HUDEP-2 (cell line): ENCODE results near the gene AZGP1.
"Not testable (repeated sequence)": the region's sequence is repeated elsewhere in the genome, so short reads cannot be mapped to it uniquely, and the experiment has no call there.

Experiments
- DNase-seq, 76 experiments: peaks; one replicate each; lab custom pipeline; 2025; ENCODE audit not compliant: unreplicated experiment in 76 of 76; lab: John Stamatoyannopoulos, UW

The AZGP1 gene

DNA sequence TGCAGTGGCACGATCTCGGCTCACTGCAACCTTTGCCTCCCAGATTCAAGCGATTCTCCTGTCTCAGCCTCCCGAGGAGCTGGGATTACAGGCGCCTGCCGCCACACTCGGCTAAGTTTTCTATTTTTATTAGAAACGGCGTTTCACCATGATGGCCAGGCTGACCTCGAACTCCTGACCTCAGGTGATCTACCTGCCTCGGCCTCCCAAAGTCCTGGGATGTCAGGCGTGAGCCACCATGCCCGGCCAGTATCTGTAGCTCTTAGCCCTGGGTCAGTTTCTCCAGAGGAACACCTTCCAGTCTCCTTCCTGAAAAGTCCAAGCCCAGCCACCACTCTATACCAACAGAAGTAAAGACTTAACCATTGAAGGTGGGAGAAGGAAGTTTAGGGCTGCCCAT is 24.4 kb upstream of the AZGP1 start:
- DNase-seq: no peak

DNA sequence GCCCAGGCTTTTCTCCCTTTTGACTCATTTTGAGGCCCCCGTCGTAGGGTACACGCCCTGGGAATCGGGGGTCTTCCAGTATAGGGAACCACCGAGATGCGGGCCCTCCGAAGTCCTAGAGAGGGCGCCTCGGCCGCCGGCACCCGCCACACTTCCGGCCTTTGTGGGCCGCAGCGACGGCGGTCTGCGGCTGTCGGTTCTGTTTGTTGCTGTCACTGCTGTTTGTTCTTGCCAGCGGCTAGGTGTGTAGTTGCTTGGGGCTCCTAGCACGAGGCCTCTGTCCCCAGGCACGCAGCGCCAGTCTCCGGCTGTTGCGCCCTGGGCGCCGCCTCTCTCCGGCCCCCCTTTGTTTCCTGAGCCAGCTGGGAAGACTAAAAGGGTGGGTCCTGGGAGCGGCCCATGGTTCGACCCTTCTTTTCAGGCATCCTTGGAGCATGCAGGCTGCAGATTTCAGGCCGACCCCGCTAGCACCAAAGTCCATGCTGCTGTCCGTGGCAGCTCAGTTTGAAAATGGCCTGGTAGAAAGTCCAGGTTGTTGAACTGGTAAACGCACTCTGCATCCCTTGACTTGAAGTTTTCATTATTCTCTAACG is 21.8 kb upstream of the AZGP1 start:
- DNase-seq: no peak

DNA sequence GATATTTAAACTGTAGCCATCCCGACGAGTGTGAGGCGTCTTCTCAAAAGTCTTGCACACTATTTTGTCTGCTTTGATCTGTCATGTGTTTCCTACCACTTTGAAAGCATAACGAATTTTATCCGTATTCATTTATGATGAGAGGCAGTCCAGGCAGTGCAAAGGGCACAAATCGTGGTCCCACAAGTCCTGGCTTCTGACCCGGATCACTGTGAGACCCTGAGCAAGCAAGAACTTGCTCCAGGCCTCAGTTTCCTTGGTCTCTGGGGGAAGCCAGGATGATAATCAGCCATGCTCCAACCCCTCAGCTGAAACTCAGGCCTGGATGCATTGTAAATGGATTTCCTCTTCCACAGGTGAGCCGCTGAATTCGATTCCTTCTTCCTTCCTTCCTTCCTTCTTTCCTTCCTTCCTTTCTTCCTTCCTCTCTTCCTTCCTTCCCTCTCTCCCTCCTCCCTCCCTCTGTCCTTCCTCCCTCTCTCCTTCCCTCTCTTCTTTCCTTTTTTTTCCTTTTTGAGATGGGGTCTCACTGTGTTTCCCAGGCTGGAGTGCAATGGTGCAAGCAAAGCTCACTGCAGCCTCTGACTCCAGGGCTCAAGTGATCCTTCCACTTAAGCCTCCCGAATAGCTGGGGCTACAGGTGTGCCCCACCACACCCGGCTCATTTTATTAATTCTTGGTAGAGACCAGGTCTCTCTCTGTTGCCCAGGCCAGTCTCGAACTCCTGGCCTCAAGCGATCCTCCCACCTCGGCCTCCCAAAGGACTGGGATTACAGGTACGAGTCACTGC is 21.1 kb upstream of the AZGP1 start:
- DNase-seq: no peak

DNA sequence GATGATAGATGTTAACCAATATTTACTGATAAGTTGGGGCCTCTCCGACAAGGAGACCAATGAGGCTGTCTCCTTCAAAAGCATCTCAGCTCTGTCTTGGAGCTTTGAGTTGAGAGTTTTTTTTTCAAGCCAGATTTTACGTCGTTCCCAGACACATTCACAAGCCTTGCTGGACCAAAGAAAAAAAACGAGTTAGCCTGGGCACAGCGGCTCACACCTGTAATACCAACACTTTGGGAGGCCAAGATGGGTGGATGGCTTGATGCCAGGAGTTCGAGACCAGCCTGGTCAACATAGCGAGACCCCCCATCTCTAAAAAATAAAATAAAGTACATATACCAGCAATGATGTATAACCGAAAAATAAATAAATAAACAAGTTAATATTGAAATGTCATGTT is 19.0 kb upstream of the AZGP1 start:
- no peak for DNase-seq

DNA sequence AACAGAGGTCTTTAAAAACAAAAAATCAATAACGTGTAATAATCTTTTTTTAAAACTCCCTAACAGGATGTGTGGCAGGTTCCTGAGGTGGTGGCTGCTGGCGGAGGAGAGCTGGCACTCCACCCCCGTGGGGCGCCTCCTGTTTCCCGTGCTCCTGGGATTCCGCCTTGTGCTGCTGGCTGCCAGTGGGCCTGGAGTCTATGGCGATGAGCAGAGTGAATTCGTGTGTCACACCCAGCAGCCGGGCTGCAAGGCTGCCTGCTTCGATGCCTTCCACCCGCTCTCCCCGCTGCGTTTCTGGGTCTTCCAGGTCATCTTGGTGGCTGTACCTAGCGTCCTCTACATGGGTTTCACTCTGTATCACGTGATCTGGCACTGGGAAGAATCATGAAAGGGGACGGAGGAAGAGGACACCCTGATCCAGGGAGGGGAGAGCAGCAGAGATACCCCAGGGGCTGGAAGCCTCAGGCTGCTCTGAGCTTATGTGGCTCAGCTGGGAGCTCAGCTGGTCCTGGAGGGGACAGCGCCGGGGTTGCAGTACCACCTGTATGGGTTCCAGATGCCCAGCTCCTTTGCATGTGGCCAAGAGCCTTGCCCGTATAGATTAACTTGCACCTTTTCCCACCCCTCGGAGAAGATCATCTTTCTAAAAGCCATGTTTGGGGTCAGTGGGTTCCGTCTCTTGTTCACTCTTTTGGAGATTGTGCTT is 16.7 kb upstream of the AZGP1 start:
- no peak for DNase-seq

DNA sequence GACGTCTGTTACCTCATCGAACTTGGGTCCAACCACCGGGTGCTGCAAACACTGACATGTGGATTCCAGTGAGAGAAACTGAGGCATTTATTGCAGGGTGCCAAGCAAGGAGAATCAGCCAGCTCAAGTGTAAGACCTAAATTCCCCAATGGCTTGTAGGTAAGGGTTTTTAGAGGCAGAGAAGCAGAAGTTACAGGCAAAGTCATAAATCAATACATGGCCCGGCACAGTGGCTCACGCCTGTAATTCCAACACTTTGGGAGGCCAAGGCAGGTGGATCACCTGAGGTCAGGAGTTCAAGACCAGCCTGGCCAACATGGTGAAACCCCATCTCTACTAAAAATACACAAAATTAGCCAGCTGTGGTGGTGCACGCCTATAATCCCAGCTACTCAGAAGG is 15.7 kb upstream of the AZGP1 start:
- not testable (repeated sequence) for DNase-seq

DNA sequence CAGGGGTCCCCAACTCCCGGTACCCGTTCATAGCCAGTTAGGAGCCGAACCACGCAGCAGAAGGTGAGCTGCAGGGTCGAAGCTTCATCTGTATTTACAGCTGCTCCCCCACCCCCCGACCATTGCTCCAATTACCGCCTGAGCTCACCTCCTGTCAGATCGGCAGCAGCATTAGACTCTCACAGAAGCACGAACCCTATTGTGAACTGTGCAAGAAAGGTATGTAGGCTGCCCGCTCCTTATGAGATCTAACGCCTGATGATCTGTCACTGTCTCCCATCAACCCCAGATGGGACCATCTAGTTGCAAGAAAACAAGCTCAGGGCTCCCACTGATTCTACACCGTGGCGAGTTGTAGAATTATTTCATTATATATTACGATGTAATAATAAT is 14.6 kb upstream of the AZGP1 start:
- no peak for DNase-seq

DNA sequence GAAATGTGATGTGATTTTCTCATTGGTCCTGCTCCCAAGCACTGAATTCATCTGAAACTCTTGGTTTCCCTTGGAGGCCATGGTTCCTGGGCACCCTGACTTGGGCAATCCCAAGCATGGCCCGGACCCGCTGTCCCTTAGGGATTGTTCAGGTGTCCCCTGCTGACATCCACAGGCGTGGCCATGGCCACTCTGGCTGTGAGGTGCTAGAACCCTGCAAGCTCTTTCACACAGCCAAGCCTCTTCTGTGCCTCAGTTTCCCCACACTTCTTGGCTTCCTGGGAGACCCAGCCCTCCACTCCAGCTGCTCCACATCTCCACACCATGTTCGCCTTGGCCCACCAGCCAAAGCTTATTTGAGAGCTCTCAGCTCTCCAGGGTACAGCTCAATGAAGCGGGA is 12.0 kb upstream of the AZGP1 start:
- DNase-seq: no peak

DNA sequence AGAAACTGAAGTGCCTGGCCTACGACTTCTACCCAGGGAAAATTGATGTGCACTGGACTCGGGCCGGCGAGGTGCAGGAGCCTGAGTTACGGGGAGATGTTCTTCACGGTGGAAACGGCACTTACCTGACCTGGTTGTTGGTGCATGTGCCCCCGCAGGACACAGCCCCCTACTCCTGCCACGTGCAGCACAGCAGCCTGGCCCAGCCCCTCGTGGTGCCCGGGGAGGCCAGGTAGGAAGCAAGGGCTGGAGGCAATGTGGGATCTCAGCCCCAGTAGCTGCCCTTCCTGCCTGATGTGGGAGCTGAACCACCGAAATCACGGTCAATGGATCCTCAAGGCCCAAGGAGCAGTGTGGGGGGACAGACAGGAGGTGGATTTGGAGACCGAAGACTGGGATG is 11.5 kb upstream of the AZGP1 start:
- DNase-seq: not testable (repeated sequence)

DNA sequence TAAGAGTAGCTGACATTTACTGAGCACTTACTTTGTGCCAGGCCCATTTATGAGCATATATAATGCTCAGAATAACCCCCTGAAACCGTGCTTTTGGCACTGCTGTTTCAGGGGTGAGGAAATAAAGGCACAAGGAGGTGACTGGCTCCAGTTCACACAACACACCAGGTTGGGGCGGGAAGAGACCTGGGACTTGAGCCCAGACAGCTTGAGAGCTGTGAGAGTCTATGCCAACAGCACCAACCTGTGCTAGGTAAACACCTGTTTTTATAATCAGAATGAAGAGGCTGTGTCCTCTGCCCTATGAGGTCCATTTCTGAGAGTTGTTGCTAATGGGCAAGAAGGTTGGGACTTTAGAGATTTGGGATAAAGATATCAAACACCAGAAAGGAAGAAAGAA is 8.8 kb upstream of the AZGP1 start:
- DNase-seq: no peak

DNA sequence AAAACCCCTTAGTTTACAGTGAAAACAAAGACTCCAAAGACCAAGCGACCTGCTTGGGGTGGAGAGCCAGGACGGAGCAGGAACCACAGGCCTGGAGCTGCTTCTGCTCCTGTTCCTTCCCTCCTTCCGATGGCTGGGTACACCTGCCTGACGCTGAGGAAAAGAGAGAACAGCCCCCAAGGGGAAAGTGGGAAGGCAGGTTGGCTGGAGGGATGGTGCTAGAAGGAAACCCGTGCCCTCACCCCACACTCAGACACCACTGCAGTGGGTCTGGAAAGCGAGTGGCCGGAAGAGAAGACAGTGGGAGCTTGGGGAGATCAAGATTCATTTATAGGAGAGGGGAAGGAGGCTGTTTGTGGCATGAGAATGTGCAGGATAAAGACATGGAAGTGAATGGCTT is 5.2 kb upstream of the AZGP1 start:
- DNase-seq: not testable (repeated sequence)

DNA sequence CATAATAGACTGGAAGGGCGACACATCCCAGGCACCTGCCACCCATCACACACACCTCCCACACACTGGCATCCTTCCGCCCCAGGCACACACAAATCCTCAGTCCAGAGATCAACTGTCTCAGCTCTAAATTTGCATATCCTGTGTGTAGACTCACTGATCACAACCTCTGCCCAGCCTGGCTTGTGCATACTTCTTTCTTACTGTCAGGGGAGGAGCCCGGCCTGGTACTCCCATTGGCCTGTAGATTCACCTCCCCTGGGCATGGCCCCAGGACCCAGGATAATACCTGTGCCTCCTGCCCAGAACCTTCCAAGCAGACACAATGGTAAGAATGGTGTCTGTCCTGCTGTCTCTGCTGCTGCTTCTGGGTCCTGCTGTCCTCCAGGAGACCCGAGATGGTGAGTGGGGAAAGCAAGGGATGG is 4.6 kb upstream of the AZGP1 start:
- DNase-seq: not testable (repeated sequence)

DNA sequence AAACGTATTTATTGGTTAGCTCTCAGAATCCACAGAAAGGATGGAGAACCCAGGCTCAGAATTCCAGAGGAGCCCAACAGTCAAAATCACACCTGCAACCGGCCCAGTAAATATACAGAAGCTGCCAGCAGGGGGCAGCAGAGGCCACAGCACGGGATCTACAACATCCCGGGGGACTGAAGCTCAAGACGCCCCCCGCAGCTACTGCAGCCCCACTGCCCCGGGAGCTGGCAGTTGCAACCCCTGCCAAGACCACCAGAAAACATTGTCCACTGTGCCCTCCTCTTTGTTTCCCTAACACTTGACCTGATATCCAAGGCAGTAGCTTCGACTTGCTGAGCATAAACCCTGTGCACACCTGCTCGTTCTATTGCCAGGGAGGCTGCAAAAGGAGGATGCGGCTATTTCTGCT is 4.0 kb upstream of the AZGP1 start:
- peak in 33 of 76 experiments; percentile 2 to 40 (median 18) for DNase-seq

DNA sequence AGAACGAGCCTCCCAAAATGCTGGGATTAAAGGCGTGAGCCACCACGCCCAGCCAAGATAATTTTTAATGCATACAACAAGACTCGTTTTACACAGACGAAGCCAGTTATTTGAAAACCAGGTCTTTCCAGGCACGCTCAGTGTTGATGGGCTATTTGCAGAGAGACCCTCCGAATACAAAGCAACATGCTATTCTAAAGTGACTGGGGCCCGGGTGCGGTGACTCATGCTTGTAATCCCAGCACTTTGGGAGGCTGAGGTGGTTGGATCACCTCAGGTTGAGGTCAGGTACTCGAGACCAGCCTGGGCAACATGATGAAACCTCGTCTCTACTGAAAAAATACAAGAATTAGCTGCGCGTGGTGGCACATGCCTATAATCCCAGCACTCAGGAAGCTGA is 795 bp upstream of the AZGP1 start:
- no peak for DNase-seq

DNA sequence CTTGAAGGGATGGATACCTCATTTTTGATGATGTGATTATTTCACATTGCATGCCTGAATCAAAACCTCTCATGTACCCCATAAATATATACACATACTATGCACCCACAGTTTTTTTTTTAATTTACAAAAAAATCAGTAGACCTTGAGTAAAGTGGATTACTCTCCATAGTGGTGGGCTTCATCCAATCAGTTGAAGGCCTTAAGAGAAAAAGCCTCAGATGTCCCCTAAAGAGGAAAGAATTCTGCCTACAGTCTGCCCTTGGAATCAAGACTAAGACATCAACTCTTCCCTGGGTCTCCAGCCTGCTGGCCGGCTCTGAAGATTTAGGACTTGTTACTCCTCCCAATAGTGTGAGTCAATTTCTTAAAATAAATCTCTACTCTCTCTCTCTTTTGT is 1.1 kb downstream of the AZGP1 start:
- no peak for DNase-seq

DNA sequence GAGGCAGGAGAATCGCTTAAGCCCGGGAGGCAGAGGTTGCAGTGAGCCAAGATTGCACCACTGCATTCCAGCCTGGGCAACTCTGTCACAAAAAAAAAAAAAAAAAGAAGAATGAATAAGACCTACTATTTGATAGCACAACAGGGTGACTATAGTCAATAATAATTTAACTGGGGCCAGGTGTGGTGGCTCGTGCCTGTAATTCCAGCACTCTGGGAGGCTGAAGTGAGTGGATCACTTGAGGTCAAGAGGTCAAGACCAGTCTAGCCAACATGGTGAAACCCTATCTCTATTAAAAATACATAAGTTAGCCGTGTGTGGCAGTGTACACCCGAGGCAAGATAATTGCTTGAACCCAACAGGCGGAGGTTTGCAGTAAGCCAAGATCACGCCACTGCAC is 2.0 kb downstream of the AZGP1 start:
- not testable (repeated sequence) for DNase-seq

DNA sequence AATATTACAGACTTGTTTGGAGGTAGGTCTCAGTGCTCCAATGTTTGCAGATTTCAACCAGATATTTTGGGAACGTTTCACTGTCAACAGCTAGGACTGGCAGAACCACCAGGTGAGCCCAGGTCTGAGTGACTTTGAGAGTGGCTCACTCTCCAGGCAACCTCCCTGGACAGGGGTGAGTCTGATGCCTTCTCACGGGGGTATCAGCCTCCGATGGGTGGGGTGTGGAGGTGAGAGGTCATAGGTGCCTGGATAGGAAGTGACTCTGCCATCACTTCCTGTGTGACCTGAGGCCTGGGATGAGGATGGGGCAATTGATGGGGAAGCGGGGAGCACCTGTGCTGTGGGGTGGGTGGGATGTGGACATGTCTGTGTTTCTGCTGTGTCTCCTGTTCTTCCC is 4.6 kb downstream of the AZGP1 start:
- no peak for DNase-seq

DNA sequence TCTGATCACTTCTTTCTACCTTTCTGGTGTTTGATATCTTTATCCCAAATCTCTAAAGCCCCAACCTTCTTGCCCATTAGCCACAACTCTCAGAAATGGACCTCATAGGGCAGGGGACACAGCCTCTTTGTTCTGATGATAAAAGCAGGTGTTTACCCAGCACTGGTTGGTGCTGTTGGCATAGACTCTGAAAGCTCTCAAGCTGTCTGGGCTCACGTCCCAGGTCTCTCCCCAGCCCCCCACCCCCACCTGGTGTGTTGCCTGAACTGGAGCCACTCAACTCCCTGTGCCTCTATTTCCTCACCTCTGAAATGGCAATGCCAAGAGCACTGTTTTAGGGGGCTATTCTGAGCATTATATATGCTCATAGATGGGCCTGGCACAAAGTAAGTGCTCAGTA is 6.0 kb downstream of the AZGP1 start:
- not testable (repeated sequence) for DNase-seq

DNA sequence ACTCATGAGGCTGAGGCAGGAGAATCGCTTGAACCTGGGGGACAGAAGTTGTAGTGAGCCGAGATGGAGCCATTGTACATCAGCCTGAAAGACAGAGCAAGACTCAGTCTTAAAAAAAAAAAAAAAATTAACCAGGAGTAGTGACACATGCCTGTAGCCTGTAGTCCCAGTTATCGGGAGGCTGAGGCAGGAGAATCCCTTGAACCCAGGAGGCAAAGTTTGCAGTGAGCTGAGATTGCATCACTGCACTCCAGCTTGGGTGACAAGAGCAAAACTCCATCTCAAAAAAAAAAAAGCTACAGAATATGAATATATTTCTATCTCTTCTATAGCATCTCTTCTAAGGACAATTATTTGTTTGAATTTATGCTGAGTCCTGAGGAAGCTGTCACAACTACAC is 6.5 kb downstream of the AZGP1 start:
- no peak for DNase-seq

DNA sequence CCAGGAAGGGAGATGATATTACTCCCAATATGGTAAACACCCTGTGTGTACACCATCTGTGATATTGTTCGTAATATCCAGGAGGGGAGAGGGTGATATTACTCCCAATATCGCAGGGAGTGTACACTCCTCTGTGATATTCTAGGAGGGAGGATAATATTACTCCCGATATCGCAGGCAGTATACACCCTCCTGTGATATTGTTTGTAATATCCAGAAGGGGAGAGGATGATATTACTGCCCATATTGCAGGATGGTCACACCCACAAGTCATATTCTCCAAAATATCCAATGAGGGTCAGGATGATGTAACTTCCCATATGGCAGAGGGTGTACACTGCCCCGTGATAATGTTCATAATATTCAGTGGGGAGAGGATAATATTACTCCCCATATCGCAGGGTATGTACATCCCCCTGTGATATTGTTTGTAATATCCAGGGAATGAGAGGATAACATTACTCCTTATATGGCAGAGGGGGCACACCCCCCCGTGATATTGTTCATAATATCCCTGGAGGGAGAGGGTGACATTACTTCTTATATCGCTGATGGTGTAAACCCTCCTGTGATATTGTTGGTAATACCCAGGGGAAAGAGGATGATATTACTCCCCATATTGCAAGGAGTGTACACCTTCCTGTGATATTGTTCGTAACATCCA is 17.1 kb downstream of the AZGP1 start:
- no peak for DNase-seq

DNA sequence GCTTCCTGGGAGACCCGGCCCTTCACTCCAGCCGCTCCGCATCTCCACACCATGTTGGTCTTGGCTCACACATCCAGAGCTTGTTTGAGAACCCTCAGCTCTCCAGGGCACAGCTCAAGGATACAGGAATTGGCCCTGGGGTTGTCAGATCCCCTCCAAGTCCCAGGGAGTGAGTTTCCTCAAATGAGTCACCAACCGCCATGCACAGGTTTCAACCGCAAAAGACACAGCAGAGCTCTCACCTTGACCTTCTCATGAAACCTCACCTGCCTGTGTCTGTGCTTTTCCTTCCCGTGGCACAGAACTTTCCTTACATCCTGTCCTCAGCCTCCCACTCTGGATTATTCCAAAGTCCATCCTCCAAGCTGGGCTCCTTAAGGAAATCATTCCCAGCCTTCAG is 20.6 kb downstream of the AZGP1 start:
- DNase-seq: no peak
